ENCODE results near the gene OGFOD3. TPM values are rescaled to one million over a fixed set of nuclear protein-coding genes. Genes with fewer than 3 reads are reported as not detected.

Gene OGFOD3
- total RNA-seq, 1 experiment from 2014 or later: 40.8 TPM

- no peak for DNase-seq (ENCODE audit: low read depth)
Observed at GRCh38 chr17:82447876-82448275, 29.5 kb upstream of the OGFOD3 start.

- no peak for DNase-seq (ENCODE audit: low read depth)
Observed at GRCh38 chr17:82446649-82447048, 28.3 kb upstream of the OGFOD3 start.

GRCh38 chr17:82446124-82446523 lies 27.7 kb upstream of the OGFOD3 start:
- DNase-seq (ENCODE audit: low read depth): no peak

GRCh38 chr17:82445542-82445941 lies 27.2 kb upstream of the OGFOD3 start:
- no peak for DNase-seq (ENCODE audit: low read depth)

- no peak for DNase-seq (ENCODE audit: low read depth)
Observed at GRCh38 chr17:82444941-82445521, 26.6 kb upstream of the OGFOD3 start.

- no peak for DNase-seq (ENCODE audit: low read depth)
Observed at GRCh38 chr17:82444284-82444893, 26.0 kb upstream of the OGFOD3 start.

- DNase-seq (ENCODE audit: low read depth): no peak
Observed at GRCh38 chr17:82443465-82444283, 25.3 kb upstream of the OGFOD3 start.

- no peak for DNase-seq (ENCODE audit: low read depth)
Observed at GRCh38 chr17:82442643-82443464, 24.5 kb upstream of the OGFOD3 start.

GRCh38 chr17:82441691-82442487 lies 23.5 kb upstream of the OGFOD3 start:
- DNase-seq (ENCODE audit: low read depth): no peak

GRCh38 chr17:82440991-82441627 lies 22.7 kb upstream of the OGFOD3 start:
- DNase-seq (ENCODE audit: low read depth): no peak

- DNase-seq (ENCODE audit: low read depth): no peak
Observed at GRCh38 chr17:82440469-82440981, 22.1 kb upstream of the OGFOD3 start.

GRCh38 chr17:82439829-82440365 lies 21.5 kb upstream of the OGFOD3 start:
- no peak for DNase-seq (ENCODE audit: low read depth)

- DNase-seq (ENCODE audit: low read depth): no peak
Observed at GRCh38 chr17:82439194-82439828, 20.9 kb upstream of the OGFOD3 start.

GRCh38 chr17:82438401-82439193 lies 20.2 kb upstream of the OGFOD3 start:
- no peak for DNase-seq (ENCODE audit: low read depth)

- no peak for DNase-seq (ENCODE audit: low read depth)
Observed at GRCh38 chr17:82437325-82437668, 18.9 kb upstream of the OGFOD3 start.

GRCh38 chr17:82436601-82437324 lies 18.4 kb upstream of the OGFOD3 start:
- no peak for DNase-seq (ENCODE audit: low read depth)

- DNase-seq (ENCODE audit: low read depth): no peak
Observed at GRCh38 chr17:82435601-82436583, 17.5 kb upstream of the OGFOD3 start.
